ENCODE results near the gene FGF13.

The FGF13 gene

GRCh38 chrX:138664016-138664415 lies 47.5 kb downstream of the FGF13 start:
- DNase-seq (ENCODE audit: low read depth in 2 of 2) = no peak

- no peak for DNase-seq (ENCODE audit: low read depth in 2 of 2)
Measured at GRCh38 chrX:138651494-138651893, 60.0 kb downstream of the FGF13 start.

- no peak for DNase-seq (ENCODE audit: low read depth in 2 of 2)
Measured at GRCh38 chrX:138648568-138648967, 62.9 kb downstream of the FGF13 start.

- DNase-seq (ENCODE audit: low read depth in 2 of 2) = no peak
Measured at GRCh38 chrX:138638996-138639395, 72.5 kb downstream of the FGF13 start.
